ENCODE measurements around the gene CARMIL1.

DNA sequence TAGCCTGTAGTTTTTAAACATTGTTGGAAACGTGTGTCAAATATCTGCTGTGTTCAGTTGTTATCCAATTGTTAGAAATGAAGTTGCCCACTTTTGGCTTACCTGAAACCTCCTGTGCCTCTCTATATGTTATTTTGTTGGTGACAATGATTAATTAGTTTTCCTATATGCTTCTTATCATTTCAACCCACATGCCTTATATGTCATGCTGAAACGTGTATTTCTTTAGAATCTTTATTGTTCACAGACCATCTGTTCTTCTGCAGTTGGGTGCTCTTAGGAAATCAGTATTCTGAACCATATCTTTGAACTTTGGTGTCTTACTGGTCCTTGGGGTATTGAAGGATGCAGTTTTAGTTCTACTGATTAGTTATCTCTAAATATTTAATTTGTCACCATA lies 281.7 kb downstream of the CARMIL1 start:
- no peak for TF ChIP-seq GATA3 (IDR thresholded peaks at IDR 0.05; ENCODE audit: low read depth, low read length)
- TF ChIP-seq GATA2 (IDR thresholded peaks at IDR 0.05; ENCODE audit: low read depth, low read length): no peak

Measured in SH-SY5Y (cell line).